ENCODE results near the gene PCDH9.

- TF ChIP-seq POLR2AphosphoS5 (IDR thresholded peaks at IDR 0.05; ENCODE audit: borderline replicate concordance, low read depth, low read length): no peak
- TF ChIP-seq EZH2 (IDR thresholded peaks at IDR 0.05): no peak
- TF ChIP-seq FOXP2 (optimal IDR thresholded peaks at IDR 0.05; ENCODE audit: control extremely low read depth, extremely low read length, insufficient read depth): no peak
Observed at GRCh38 chr13:67136157-67136556, 94.0 kb downstream of the PCDH9 start.
